ENCODE measurements around the gene ELAPOR1.

GRCh38 chr1:109162626-109163025, 48.7 kb downstream of the ELAPOR1 start:
- TF ChIP-seq, protein P1, sequence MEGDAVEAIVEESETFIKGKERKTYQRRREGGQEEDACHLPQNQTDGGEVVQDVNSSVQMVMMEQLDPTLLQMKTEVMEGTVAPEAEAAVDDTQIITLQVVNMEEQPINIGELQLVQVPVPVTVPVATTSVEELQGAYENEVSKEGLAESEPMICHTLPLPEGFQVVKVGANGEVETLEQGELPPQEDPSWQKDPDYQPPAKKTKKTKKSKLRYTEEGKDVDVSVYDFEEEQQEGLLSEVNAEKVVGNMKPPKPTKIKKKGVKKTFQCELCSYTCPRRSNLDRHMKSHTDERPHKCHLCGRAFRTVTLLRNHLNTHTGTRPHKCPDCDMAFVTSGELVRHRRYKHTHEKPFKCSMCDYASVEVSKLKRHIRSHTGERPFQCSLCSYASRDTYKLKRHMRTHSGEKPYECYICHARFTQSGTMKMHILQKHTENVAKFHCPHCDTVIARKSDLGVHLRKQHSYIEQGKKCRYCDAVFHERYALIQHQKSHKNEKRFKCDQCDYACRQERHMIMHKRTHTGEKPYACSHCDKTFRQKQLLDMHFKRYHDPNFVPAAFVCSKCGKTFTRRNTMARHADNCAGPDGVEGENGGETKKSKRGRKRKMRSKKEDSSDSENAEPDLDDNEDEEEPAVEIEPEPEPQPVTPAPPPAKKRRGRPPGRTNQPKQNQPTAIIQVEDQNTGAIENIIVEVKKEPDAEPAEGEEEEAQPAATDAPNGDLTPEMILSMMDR (IDR thresholded peaks at IDR 0.05; ENCODE audit: insufficient read depth, low read length): no peak
- TF ChIP-seq SPI1 (IDR thresholded peaks at IDR 0.05; ENCODE audit: borderline replicate concordance, low read depth) (no peak), REST (IDR thresholded peaks at IDR 0.05; ENCODE audit: insufficient replicate concordance, low read depth) (no peak), POLR2AphosphoS5 (IDR thresholded peaks at IDR 0.05; ENCODE audit: low read depth) (no peak)

All from HL-60 (cell line).